GM20000 (cell line): Measurements from ENCODE around the gene TMEM184B.

ENCODE experiments used
- DNase-seq: peaks from one replicate; pipeline ENCODE4 v3.0.0; 2012; ENCODE audit warnings: low spot score
- TF ChIP-seq, protein P1 (sequence below): IDR thresholded peaks from 2 replicates; pipeline ENCODE4 v1.5.1; 2012; ENCODE audit warnings: mild to moderate bottlenecking, control low read depth; ENCODE audit errors: extremely low read depth, missing control alignments

TMEM184B gene

DNA sequence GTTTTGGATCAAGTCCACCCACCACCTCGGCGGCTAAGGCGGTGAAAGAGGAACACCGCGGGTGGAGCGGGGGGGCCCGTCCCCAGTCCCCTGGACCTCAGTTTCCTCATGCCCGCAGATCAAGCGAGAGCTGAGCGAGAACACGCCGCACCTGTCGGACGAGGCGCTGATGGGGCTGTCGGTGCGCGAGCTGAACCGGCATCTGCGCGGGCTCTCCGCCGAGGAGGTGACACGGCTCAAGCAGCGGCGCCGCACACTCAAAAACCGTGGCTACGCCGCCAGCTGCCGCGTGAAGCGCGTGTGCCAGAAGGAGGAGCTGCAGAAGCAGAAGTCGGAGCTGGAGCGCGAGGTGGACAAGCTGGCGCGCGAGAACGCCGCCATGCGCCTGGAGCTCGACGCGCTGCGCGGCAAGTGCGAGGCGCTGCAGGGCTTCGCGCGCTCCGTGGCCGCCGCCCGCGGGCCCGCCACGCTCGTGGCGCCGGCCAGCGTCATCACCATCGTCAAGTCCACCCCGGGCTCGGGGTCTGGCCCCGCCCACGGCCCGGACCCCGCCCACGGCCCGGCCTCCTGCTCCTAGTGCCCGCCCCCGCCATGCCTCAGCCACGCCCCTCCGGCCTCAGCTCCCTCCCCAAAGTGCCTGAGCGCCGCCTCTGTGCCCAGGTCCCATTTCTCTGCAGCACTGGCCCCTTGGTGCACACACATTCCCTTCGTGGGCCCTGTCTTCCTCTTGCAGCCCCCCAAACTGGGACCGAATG is 58.3 kb downstream of the TMEM184B start:
- DNase-seq = peak; percentile 90
- TF ChIP-seq, protein P1, sequence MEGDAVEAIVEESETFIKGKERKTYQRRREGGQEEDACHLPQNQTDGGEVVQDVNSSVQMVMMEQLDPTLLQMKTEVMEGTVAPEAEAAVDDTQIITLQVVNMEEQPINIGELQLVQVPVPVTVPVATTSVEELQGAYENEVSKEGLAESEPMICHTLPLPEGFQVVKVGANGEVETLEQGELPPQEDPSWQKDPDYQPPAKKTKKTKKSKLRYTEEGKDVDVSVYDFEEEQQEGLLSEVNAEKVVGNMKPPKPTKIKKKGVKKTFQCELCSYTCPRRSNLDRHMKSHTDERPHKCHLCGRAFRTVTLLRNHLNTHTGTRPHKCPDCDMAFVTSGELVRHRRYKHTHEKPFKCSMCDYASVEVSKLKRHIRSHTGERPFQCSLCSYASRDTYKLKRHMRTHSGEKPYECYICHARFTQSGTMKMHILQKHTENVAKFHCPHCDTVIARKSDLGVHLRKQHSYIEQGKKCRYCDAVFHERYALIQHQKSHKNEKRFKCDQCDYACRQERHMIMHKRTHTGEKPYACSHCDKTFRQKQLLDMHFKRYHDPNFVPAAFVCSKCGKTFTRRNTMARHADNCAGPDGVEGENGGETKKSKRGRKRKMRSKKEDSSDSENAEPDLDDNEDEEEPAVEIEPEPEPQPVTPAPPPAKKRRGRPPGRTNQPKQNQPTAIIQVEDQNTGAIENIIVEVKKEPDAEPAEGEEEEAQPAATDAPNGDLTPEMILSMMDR = no peak

- TF ChIP-seq, protein P1 = no peak
- DNase-seq = peak; percentile 56
Observed at GRCh38 chr22:38213990-38214301, 58.9 kb downstream of the TMEM184B start.

- DNase-seq = peak; percentile 72
- TF ChIP-seq, protein P1 = no peak
Observed at GRCh38 chr22:38213319-38213989, 59.4 kb downstream of the TMEM184B start.

- DNase-seq = no peak
Observed at GRCh38 chr22:38212442-38212841, 60.4 kb downstream of the TMEM184B start.

GRCh38 chr22:38211556-38211955 is 61.3 kb downstream of the TMEM184B start:
- DNase-seq = no peak
- TF ChIP-seq, protein P1 = no peak

More at GRCh38 chr22:38212442-38212841, 60.4 kb downstream of the TMEM184B start:
- TF ChIP-seq, protein P1 = no peak

GRCh38 chr22:38208551-38208968 is 64.2 kb downstream of the TMEM184B start:
- TF ChIP-seq, protein P1 = no peak
- no peak for DNase-seq

DNA sequence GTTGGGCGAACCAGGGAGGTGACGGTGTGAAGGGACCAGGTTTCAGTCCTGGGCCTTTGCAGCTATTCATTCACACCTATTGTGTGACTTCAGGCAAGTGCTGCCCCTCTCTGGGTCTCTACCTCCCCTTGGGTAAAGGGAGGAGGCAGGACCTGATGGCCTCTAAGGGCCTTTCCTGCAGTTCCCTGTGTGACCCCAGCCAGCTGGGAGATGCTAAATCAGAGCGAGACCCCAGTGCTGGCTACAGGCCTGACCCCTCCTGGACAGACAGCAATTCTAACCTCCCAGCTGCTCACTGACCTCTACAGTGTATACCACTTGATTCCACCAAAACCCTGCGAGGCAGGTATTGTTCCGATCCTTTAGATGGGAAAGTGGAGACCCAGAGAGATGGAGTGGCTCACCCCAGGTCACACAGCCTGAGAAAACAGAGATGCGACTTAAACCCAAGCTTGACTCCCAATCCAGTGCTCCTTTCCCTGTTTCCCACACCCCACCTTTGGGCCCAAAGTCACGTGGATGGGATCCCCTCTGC is 64.8 kb downstream of the TMEM184B start:
- DNase-seq = no peak
- TF ChIP-seq, protein P1 = no peak
